Ovary (tissue), 9 donors: ENCODE data around the gene ARFRP1. TPM values are rescaled to one million over a fixed set of nuclear protein-coding genes. Genes with fewer than 3 reads are reported as not detected.
"Not testable (repeated sequence)": the region's sequence is repeated elsewhere in the genome, so short reads cannot be mapped to it uniquely, and the experiment has no call there.

ENCODE experiments used
- DNase-seq, 5 donors: peaks; one replicate each; pipeline ENCODE4 v3.0.0-alpha.2; 2019 to 2020
- H3K27ac ChIP-seq, 2 donors: fragments of 200-600 bp; one replicate each; pipeline versions ENCODE4 v1.5.1 to v1.8.0; 2019 to 2022
- H3K27me3 ChIP-seq: fragments of 200-600 bp; one replicate; pipeline ENCODE4 v1.8.0; 2022
- H3K36me3 ChIP-seq: fragments of 200-600 bp; sonication (generic); one replicate; pipeline ENCODE4 v1.5.1; 2019
- H3K4me1 ChIP-seq: one replicate; pipeline ENCODE4 v1.8.1; 2013; ENCODE audit warnings: mild to moderate bottlenecking, moderate library complexity; ENCODE audit not compliant: insufficient read depth
- H3K4me3 ChIP-seq: fragments of 200-600 bp; sonication (generic); one replicate; pipeline ENCODE4 v1.5.1; 2017
- H3K9me3 ChIP-seq, 2 donors: fragments of 200-600 bp in 1 of 2; sonication (generic) in 1 of 2; one replicate each; pipeline versions ENCODE4 v1.5.1 to v1.8.1; 2013 to 2019; ENCODE audit warnings: mild to moderate bottlenecking in 1 of 2, moderate library complexity in 1 of 2
- EP300 ChIP-seq: sonication (generic); formaldehyde crosslinking; IDR thresholded peaks from one replicate; pipeline ENCODE4 v1.6.1; 2017; ENCODE audit warnings: antibody characterized with exemption
- POLR2A ChIP-seq: fragments of 450-650 bp; IDR thresholded peaks from one replicate; pipeline ENCODE4 v1.6.1; 2017; ENCODE audit warnings: antibody characterized with exemption, mild to moderate bottlenecking, moderate library complexity
- WGBS, 3 donors: extraction: QIAGEN DNeasy Blood & Tissue Kit in 1 of 3; methylation state at CpG; one replicate each; pipeline versions ENCODE4 v1.1.5 to v1.1.7; 2013 to 2017; 5-methylcytosine and 5-hydroxymethylcytosine counted together
- intact Hi-C, 4 donors: fragments of 100-400 bp; cut with DNase I; formaldehyde crosslinking; loops; one replicate each; pipeline versions ENCODE4 v1.11.0 to v1.15.1; 2022 to 2023
- polyA plus RNA-seq, 2 donors: library from polyadenylated mRNA; stranded (reverse); fragments of 200-250 nt in 1 of 2; fragments of 350-450 nt in 1 of 2; fragmentation: Illumina TruSeq in 1 of 2; extraction: RNeasy Lipid Tissue Mini Kit (QIAGEN cat#74804) in 1 of 2; gene quantifications; one replicate each; pipeline ENCODE4 v1.2.3, GENCODE V29; 2013 to 2014
- total RNA-seq, 7 donors: library from RNA; depleted of rRNA in 2 of 7; stranded (reverse); fragments of >200 nt in 2 of 7; fragmentation: NEBNext Ultra II Directional in 3 of 7; extraction: Animal tissue kit (Norgen Biotek cat#: 25700) in 3 of 7; gene quantifications; one replicate each; pipeline versions ENCODE4 v1.1.0 to v1.2.4, GENCODE V29; 2016 to 2023
- TF ChIP-seq, protein P1 (sequence below), 3 donors: fragments of 450-650 bp in 2 of 3; fragments of 200-600 bp in 1 of 3; IDR thresholded peaks; one replicate each; pipeline versions ENCODE4 v1.5.1 to v1.8.0; 2016 to 2022; ENCODE audit warnings: antibody characterized with exemption in 3 of 3, mild to moderate bottlenecking in 1 of 3
- donor health status: DM: no; HTN: no; CAD: no; lungs with moderate emphysema.
- donor health status: DM: no; HTN: no; CAD: no.
- donor health status: Bipolar disorder and iron deficiency.
- donor health status: DM: yes; HTN: yes; CAD: no.
- donor health status: DM: no; HTN: no; CAD: no.
- donor health status: DM: yes; HTN: yes; CAD: no.

The ARFRP1 gene
- total and polyA plus RNA-seq, 9 donors = 15.3 to 59.5 (median 47.2) TPM

DNA sequence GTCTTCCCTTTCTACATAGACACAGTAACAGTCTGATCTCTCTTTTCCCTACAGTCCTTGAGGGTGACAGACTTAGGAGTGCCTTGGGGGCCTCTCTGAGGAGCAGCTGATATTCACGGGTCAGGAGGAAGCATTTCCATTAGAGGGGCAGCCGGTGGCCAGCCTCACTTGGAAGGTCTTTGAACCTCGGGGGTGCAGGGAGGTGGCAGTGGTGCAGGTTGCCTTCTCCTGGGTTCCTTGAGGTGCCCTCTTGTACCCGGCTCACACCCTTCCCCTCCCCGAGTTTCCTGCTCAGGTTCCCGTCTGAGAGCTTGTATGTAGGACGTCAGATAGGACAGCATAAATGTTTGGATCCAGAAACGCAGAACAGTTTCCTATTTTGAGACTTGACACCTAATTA, 47.2 kb downstream of the ARFRP1 start:
- intact Hi-C loops = no loop called here
- WGBS, 3 donors = 79 to 90% (median 83%) methylated on average over 8 of the region's 8 CpGs
- H3K36me3 ChIP-seq = no peaks in the 10 kb centered on the region

DNA sequence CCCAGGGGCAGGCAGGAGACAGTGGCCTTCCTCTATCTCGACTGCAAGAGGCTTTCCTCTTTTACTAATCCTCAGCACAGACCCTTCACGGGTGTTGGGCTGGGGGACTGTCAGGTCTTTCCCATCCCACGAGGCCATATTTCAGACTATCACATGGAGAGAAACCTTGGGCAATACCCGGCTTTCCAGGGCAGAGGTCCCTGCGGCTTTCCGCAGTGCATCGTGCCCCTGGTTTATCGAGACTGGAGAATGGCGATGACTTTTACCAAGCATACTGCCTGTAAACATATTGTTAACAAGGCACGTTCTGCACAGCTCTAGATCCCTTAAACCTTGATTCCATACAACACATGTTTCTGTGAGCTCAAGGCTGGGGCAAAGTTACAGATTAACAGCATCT, 47.6 kb downstream of the ARFRP1 start:
- H3K27ac ChIP-seq, H3K27me3 ChIP-seq, H3K4me1 ChIP-seq, H3K36me3 ChIP-seq, intact Hi-C loops, DNase-seq, H3K9me3 ChIP-seq, H3K4me3 ChIP-seq: not testable (repeated sequence)
- 77 to 87% (median 87%) methylated on average over 10 of the region's 10 CpGs for WGBS, 3 donors

More for the DNA sequence above, 47.2 kb downstream of the ARFRP1 start:
- Histone ChIP-seq H3K27me3 (no peaks in the 10 kb centered on the region), H3K4me1 (peaks cover 10% of the 10 kb centered on the region), H3K27ac (no peak overlapping the region), H3K9me3 (no peaks in the 10 kb centered on the region), H3K4me3 (no peak overlapping the region)
- no peak for DNase-seq
- TF ChIP-seq EP300 = no peak
- no peak for TF ChIP-seq POLR2A
- TF ChIP-seq, protein P1, sequence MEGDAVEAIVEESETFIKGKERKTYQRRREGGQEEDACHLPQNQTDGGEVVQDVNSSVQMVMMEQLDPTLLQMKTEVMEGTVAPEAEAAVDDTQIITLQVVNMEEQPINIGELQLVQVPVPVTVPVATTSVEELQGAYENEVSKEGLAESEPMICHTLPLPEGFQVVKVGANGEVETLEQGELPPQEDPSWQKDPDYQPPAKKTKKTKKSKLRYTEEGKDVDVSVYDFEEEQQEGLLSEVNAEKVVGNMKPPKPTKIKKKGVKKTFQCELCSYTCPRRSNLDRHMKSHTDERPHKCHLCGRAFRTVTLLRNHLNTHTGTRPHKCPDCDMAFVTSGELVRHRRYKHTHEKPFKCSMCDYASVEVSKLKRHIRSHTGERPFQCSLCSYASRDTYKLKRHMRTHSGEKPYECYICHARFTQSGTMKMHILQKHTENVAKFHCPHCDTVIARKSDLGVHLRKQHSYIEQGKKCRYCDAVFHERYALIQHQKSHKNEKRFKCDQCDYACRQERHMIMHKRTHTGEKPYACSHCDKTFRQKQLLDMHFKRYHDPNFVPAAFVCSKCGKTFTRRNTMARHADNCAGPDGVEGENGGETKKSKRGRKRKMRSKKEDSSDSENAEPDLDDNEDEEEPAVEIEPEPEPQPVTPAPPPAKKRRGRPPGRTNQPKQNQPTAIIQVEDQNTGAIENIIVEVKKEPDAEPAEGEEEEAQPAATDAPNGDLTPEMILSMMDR (IDR thresholded peaks at IDR 0.05) = no peak

DNA sequence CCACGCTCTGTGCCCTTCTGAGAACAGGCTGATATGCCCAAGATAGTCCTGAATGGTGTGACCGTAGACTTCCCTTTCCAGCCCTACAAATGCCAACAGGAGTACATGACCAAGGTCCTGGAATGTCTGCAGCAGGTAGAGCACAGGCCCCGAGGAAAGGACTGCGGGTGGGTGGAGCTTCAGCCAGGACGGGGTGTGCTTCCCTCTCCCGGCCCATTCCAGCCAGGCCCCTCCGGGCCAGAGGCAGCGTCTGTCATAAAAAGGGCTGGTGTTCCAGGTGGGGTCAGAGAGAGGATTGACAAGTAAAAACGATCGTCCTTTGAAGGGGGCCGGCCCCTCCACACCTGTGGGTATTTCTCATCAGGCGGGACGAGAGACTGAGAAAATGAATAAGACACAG, 48.4 kb downstream of the ARFRP1 start:
- Histone ChIP-seq H3K4me1 (peaks cover 10% of the 10 kb centered on the region), H3K27me3 (no peaks in the 10 kb centered on the region), H3K4me3 (peak overlapping the region; percentile 68), H3K36me3 (no peaks in the 10 kb centered on the region), H3K9me3 (no peaks in the 10 kb centered on the region), H3K27ac (no peak overlapping the region)
- TF ChIP-seq POLR2A (no peak), EP300 (no peak)
- TF ChIP-seq, protein P1 (IDR thresholded peaks at IDR 0.05) = no peak
- intact Hi-C loops = no loop called here
- 52 to 61% (median 52%) methylated on average over 13 of the region's 13 CpGs for WGBS, 3 donors
- peak in 2 of 5 donors; percentile 30 to 47 for DNase-seq

DNA sequence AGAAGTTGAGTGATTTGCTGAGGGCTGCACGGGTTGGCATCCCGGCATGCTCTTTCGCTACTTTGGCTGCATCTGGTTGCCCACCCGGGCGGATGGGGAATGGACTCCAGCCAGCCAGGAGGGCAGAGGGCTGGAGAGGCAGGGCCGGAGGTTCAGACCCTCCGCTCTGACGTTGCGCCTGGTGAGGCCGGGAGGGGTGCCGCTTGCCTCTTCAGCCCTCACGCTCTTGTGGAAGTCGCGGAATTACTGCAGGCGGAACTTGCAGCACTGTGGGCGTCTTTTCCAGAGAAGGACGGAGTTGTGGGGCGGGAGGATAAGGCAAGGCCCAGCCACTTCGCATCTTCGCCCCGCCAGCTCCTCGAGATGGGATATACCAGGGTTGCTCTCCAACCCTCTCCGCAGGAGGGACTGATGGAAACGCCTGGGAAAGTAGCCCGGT, 49.0 kb downstream of the ARFRP1 start:
- TF ChIP-seq POLR2A (no peak), EP300 (no peak)
- TF ChIP-seq, protein P1 (IDR thresholded peaks at IDR 0.05) = no peak
- Histone ChIP-seq H3K9me3 (no peaks in the 10 kb centered on the region), H3K4me1 (peaks cover 10% of the 10 kb centered on the region), H3K27me3 (no peaks in the 10 kb centered on the region), H3K36me3 (no peaks in the 10 kb centered on the region), H3K27ac (peak overlapping the region in 1 of 2 donors; percentile 88), H3K4me3 (peak overlapping the region; percentile 68)
- no peak for DNase-seq
- WGBS, 3 donors = 1 to 2% (median 2%) methylated on average over 20 to 25 of the region's 25 CpGs
- intact Hi-C loops = no loop called here

DNA sequence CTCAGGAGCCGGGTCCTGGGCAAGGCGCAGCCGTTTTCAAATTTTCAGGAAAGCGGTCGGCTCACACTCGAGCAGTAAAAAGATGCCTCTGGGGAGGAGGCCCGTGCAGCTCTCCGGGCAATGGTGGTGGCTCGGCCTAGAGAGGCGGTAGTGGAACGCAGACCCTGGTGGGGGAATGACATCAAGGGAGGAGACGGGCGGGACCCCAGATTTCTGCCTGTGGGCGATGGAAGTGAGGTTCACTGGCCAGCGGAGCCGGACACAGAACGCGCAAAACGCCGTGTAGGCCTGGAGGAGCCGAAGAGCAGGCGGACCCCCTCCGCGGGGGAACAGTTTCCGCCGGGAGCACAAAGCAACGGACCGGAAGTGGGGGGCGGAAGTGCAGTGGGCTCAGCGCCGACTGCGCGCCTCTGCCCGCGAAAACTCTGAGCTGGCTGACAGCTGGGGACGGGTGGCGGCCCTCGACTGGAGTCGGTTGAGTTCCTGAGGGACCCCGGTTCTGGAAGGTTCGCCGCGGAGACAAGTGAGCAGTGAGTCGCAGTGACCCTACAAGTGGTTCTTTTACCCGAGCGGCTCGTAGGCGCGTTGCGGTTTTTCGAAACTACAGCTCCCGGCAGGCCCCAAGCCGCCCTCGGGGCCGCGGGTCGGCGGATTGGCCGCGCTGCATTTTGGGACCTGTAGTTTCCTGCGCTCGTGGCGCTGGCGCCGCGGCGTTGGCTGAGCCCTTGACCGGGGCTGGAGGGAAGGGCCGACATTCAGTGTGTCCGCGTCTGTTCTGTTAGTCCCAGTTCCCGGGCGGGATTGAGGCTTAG, 49.6 kb downstream of the ARFRP1 start, which contains the start of gene RTEL1:
Gene RTEL1, plus strand, starts transcription at position 376 of the 812 bp plus-strand sequence. CDS start 1,091 bp downstream, outside the sequence.
- 1 to 2% (median 2%) methylated on average over 59 to 73 of the region's 73 CpGs for WGBS, 3 donors
- Histone ChIP-seq H3K27me3 (no peaks in the 10 kb centered on the region), H3K27ac (peak within 1 kb of the TSS; percentile 65 to 88), H3K9me3 (no peaks in the 10 kb centered on the region), H3K36me3 (no peaks in the 10 kb centered on the region), H3K4me1 (peaks cover 12% of the 10 kb centered on the region), H3K4me3 (peak within 1 kb of the TSS; percentile 68)
- TF ChIP-seq, protein P1 (IDR thresholded peaks at IDR 0.05) = peak in 2 of 3 donors; percentile 34 to 53
- TF ChIP-seq POLR2A = peak; percentile 60
- TF ChIP-seq EP300 = peak; percentile 31
- DNase-seq = peak; percentile 90 to 94 (median 90)
- intact Hi-C loops = no loop called here
